ENCODE results near the gene ISG15. TPM values are rescaled to one million over a fixed set of nuclear protein-coding genes. Genes with fewer than 3 reads are reported as not detected.

Gene ISG15
- polyA plus RNA-seq, 4 donors: 21.1 to 282 (median 182) TPM

- DNase-seq (no peak), FAIRE-seq (no peak)
- 86 to 89% (median 88%) methylated on average over 53 to 60 of the region's 60 CpGs for WGBS, 3 donors
- Histone ChIP-seq H3K27me3 (ENCODE audit: control insufficient read depth in 3 of 3, insufficient read depth in 3 of 3, low read length in 3 of 3) (peaks cover 0 to 52% (median 5%) of the 10 kb centered on the region in 3 donors), H3K27ac (ENCODE audit: low read depth in 1 of 3, low read length in 2 of 3) (no peak overlapping the region), H3K4me3 (ENCODE audit: low read depth in 1 of 3, low read length in 3 of 3) (no peak overlapping the region), H3K9me3 (ENCODE audit: control insufficient read depth in 2 of 2, insufficient read depth in 1 of 2, low read depth in 1 of 2, low read length in 1 of 2) (peaks cover 0 to 3% of the 10 kb centered on the region in 2 donors), H3K36me3 (ENCODE audit: control insufficient read depth in 3 of 3, insufficient read depth in 2 of 3, low read depth in 1 of 3, low read length in 3 of 3) (no peaks in the 10 kb centered on the region), H3K4me1 (ENCODE audit: control insufficient read depth in 3 of 3, insufficient read depth in 2 of 3, low read depth in 1 of 3, low read length in 2 of 3) (no peaks in the 10 kb centered on the region)
Measured at GRCh38 chr1:978835-979743, 34.2 kb upstream of the ISG15 start.

GRCh38 chr1:979744-980072 lies 33.6 kb upstream of the ISG15 start:
- Histone ChIP-seq H3K9me3 (ENCODE audit: control insufficient read depth in 2 of 2, insufficient read depth in 1 of 2, low read depth in 1 of 2, low read length in 1 of 2) (peaks cover 0 to 3% of the 10 kb centered on the region in 2 donors), H3K27me3 (ENCODE audit: control insufficient read depth in 3 of 3, insufficient read depth in 3 of 3, low read length in 3 of 3) (peaks cover 0 to 50% (median 5%) of the 10 kb centered on the region in 3 donors), H3K4me1 (ENCODE audit: control insufficient read depth in 3 of 3, insufficient read depth in 2 of 3, low read depth in 1 of 3, low read length in 2 of 3) (no peaks in the 10 kb centered on the region), H3K4me3 (ENCODE audit: low read depth in 1 of 3, low read length in 3 of 3) (no peak overlapping the region), H3K36me3 (ENCODE audit: control insufficient read depth in 3 of 3, insufficient read depth in 2 of 3, low read depth in 1 of 3, low read length in 3 of 3) (no peaks in the 10 kb centered on the region), H3K27ac (ENCODE audit: low read depth in 1 of 3, low read length in 2 of 3) (no peak overlapping the region)
- no peak for FAIRE-seq
- no peak for DNase-seq
- WGBS, 3 donors: 76 to 93% (median 89%) methylated on average over 9 of the region's 9 CpGs

GRCh38 chr1:980137-980571 lies 33.1 kb upstream of the ISG15 start:
- no peaks in the 10 kb centered on the region for H3K4me1 ChIP-seq (ENCODE audit: control insufficient read depth in 3 of 3, insufficient read depth in 2 of 3, low read depth in 1 of 3, low read length in 2 of 3)
- no peak overlapping the region for H3K27ac ChIP-seq (ENCODE audit: low read depth in 1 of 3, low read length in 2 of 3)
- DNase-seq (no peak), FAIRE-seq (no peak)
- peaks cover 0 to 3% of the 10 kb centered on the region in 2 donors for H3K9me3 ChIP-seq (ENCODE audit: control insufficient read depth in 2 of 2, insufficient read depth in 1 of 2, low read depth in 1 of 2, low read length in 1 of 2)
- H3K4me3 ChIP-seq (ENCODE audit: low read depth in 1 of 3, low read length in 3 of 3): no peak overlapping the region
- H3K27me3 ChIP-seq (ENCODE audit: control insufficient read depth in 3 of 3, insufficient read depth in 3 of 3, low read length in 3 of 3): peaks cover 0 to 48% (median 5%) of the 10 kb centered on the region in 3 donors
- H3K36me3 ChIP-seq (ENCODE audit: control insufficient read depth in 3 of 3, insufficient read depth in 2 of 3, low read depth in 1 of 3, low read length in 3 of 3): no peaks in the 10 kb centered on the region
- 72 to 78% (median 77%) methylated on average over 13 of the region's 13 CpGs for WGBS, 3 donors

- Histone ChIP-seq H3K27ac (ENCODE audit: low read depth in 1 of 3, low read length in 2 of 3) (no peak overlapping the region), H3K4me1 (ENCODE audit: control insufficient read depth in 3 of 3, insufficient read depth in 2 of 3, low read depth in 1 of 3, low read length in 2 of 3) (no peaks in the 10 kb centered on the region), H3K4me3 (ENCODE audit: low read depth in 1 of 3, low read length in 3 of 3) (no peak overlapping the region), H3K27me3 (ENCODE audit: control insufficient read depth in 3 of 3, insufficient read depth in 3 of 3, low read length in 3 of 3) (peaks cover 0 to 47% (median 5%) of the 10 kb centered on the region in 3 donors), H3K36me3 (ENCODE audit: control insufficient read depth in 3 of 3, insufficient read depth in 2 of 3, low read depth in 1 of 3, low read length in 3 of 3) (no peaks in the 10 kb centered on the region), H3K9me3 (ENCODE audit: control insufficient read depth in 2 of 2, insufficient read depth in 1 of 2, low read depth in 1 of 2, low read length in 1 of 2) (peaks cover 0 to 3% of the 10 kb centered on the region in 2 donors)
- FAIRE-seq (no peak), DNase-seq (no peak)
- 72 to 74% (median 73%) methylated on average over 31 to 35 of the region's 35 CpGs for WGBS, 3 donors
Measured at GRCh38 chr1:980602-981395, 32.5 kb upstream of the ISG15 start.

GRCh38 chr1:981491-981954 lies 31.8 kb upstream of the ISG15 start:
- no peaks in the 10 kb centered on the region for H3K36me3 ChIP-seq (ENCODE audit: control insufficient read depth in 3 of 3, insufficient read depth in 2 of 3, low read depth in 1 of 3, low read length in 3 of 3)
- peaks cover 0 to 3% of the 10 kb centered on the region in 2 donors for H3K9me3 ChIP-seq (ENCODE audit: control insufficient read depth in 2 of 2, insufficient read depth in 1 of 2, low read depth in 1 of 2, low read length in 1 of 2)
- H3K27me3 ChIP-seq (ENCODE audit: control insufficient read depth in 3 of 3, insufficient read depth in 3 of 3, low read length in 3 of 3): peaks cover 0 to 51% (median 5%) of the 10 kb centered on the region in 3 donors
- no peak overlapping the region for H3K27ac ChIP-seq (ENCODE audit: low read depth in 1 of 3, low read length in 2 of 3)
- WGBS, 3 donors: 59 to 75% (median 64%) methylated on average over 20 to 21 of the region's 21 CpGs
- H3K4me1 ChIP-seq (ENCODE audit: control insufficient read depth in 3 of 3, insufficient read depth in 2 of 3, low read depth in 1 of 3, low read length in 2 of 3): no peaks in the 10 kb centered on the region
- FAIRE-seq (no peak), DNase-seq (no peak)
- no peak overlapping the region for H3K4me3 ChIP-seq (ENCODE audit: low read depth in 1 of 3, low read length in 3 of 3)

GRCh38 chr1:981955-982558 lies 31.2 kb upstream of the ISG15 start, which contains the start of gene PERM1:
PERM1 (minus strand) TSS chr1:982093; CDS start chr1:981029, 1,064 bp downstream.
- Histone ChIP-seq H3K4me3 (ENCODE audit: low read depth in 1 of 3, low read length in 3 of 3) (no peak within 1 kb of the TSS), H3K27ac (ENCODE audit: low read depth in 1 of 3, low read length in 2 of 3) (no peak within 1 kb of the TSS), H3K27me3 (ENCODE audit: control insufficient read depth in 3 of 3, insufficient read depth in 3 of 3, low read length in 3 of 3) (peaks cover 0 to 53% (median 5%) of the 10 kb centered on the region in 3 donors), H3K9me3 (ENCODE audit: control insufficient read depth in 2 of 2, insufficient read depth in 1 of 2, low read depth in 1 of 2, low read length in 1 of 2) (peaks cover 0 to 3% of the 10 kb centered on the region in 2 donors), H3K4me1 (ENCODE audit: control insufficient read depth in 3 of 3, insufficient read depth in 2 of 3, low read depth in 1 of 3, low read length in 2 of 3) (no peaks in the 10 kb centered on the region), H3K36me3 (ENCODE audit: control insufficient read depth in 3 of 3, insufficient read depth in 2 of 3, low read depth in 1 of 3, low read length in 3 of 3) (no peaks in the 10 kb centered on the region)
- DNase-seq (no peak), FAIRE-seq (no peak)
- WGBS, 3 donors: 44 to 59% (median 47%) methylated on average over 25 to 28 of the region's 28 CpGs

GRCh38 chr1:982765-983436 lies 30.4 kb upstream of the ISG15 start:
- H3K4me1 ChIP-seq (ENCODE audit: control insufficient read depth in 3 of 3, insufficient read depth in 2 of 3, low read depth in 1 of 3, low read length in 2 of 3): no peaks in the 10 kb centered on the region
- no peak overlapping the region for H3K27ac ChIP-seq (ENCODE audit: low read depth in 1 of 3, low read length in 2 of 3)
- H3K27me3 ChIP-seq (ENCODE audit: control insufficient read depth in 3 of 3, insufficient read depth in 3 of 3, low read length in 3 of 3): peaks cover 0 to 53% (median 5%) of the 10 kb centered on the region in 3 donors
- peaks cover 0 to 3% of the 10 kb centered on the region in 2 donors for H3K9me3 ChIP-seq (ENCODE audit: control insufficient read depth in 2 of 2, insufficient read depth in 1 of 2, low read depth in 1 of 2, low read length in 1 of 2)
- H3K4me3 ChIP-seq (ENCODE audit: low read depth in 1 of 3, low read length in 3 of 3): no peak overlapping the region
- FAIRE-seq: no peak
- no peaks in the 10 kb centered on the region for H3K36me3 ChIP-seq (ENCODE audit: control insufficient read depth in 3 of 3, insufficient read depth in 2 of 3, low read depth in 1 of 3, low read length in 3 of 3)
- 75 to 82% (median 80%) methylated on average over 42 to 43 of the region's 43 CpGs for WGBS, 3 donors
- DNase-seq: no peak

Measured in small intestine (tissue), 7 donors.